HG02981 (cell line): ENCODE data around the gene FOXN3.
"Not testable (repeated sequence)": the region's sequence is repeated elsewhere in the genome, so short reads cannot be mapped to it uniquely, and the experiment has no call there.

Experiments used
- ATAC-seq: cut with Tn5 transposase; IDR thresholded peaks from one replicate; pipeline ENCODE4 v1.9.1; 2021; ENCODE audit warnings: mild to moderate bottlenecking, moderate library complexity; ENCODE audit not compliant: unreplicated experiment

Gene FOXN3

GRCh38 chr14:89206389-89207031 is 210.5 kb downstream of the FOXN3 start:
- no peak for ATAC-seq

- no peak for ATAC-seq
These were observed 211.8 kb downstream of the FOXN3 start for GRCh38 chr14:89205137-89205740.

GRCh38 chr14:89202413-89203190 is 214.4 kb downstream of the FOXN3 start:
- no peak for ATAC-seq

- no peak for ATAC-seq
These were observed 215.4 kb downstream of the FOXN3 start for GRCh38 chr14:89201645-89202044.

GRCh38 chr14:89199357-89199756 is 217.7 kb downstream of the FOXN3 start:
- ATAC-seq: not testable (repeated sequence)

GRCh38 chr14:89198544-89199329 is 218.3 kb downstream of the FOXN3 start:
- no peak for ATAC-seq

- no peak for ATAC-seq
These were observed 219.4 kb downstream of the FOXN3 start for GRCh38 chr14:89197623-89198022.

- no peak for ATAC-seq
These were observed 220.5 kb downstream of the FOXN3 start for GRCh38 chr14:89196545-89196944.

GRCh38 chr14:89194376-89194775 is 222.7 kb downstream of the FOXN3 start:
- ATAC-seq: no peak

- no peak for ATAC-seq
These were observed 226.1 kb downstream of the FOXN3 start for GRCh38 chr14:89190765-89191513.

- ATAC-seq: no peak
These were observed 228.5 kb downstream of the FOXN3 start for GRCh38 chr14:89188492-89188891.

GRCh38 chr14:89187501-89187900 is 229.5 kb downstream of the FOXN3 start:
- no peak for ATAC-seq

GRCh38 chr14:89186856-89187376 is 230.1 kb downstream of the FOXN3 start:
- peak; percentile 68 for ATAC-seq

- ATAC-seq: no peak
These were observed 230.8 kb downstream of the FOXN3 start for GRCh38 chr14:89185919-89186855.

GRCh38 chr14:89184952-89185351 is 232.1 kb downstream of the FOXN3 start:
- no peak for ATAC-seq

- no peak for ATAC-seq
These were observed 234.7 kb downstream of the FOXN3 start for GRCh38 chr14:89182326-89182725.

- no peak for ATAC-seq
These were observed 236.5 kb downstream of the FOXN3 start for GRCh38 chr14:89180546-89180945.

- ATAC-seq: no peak
These were observed 237.1 kb downstream of the FOXN3 start for GRCh38 chr14:89179891-89180404.
